ENCODE results near the gene MCM10.

DNA sequence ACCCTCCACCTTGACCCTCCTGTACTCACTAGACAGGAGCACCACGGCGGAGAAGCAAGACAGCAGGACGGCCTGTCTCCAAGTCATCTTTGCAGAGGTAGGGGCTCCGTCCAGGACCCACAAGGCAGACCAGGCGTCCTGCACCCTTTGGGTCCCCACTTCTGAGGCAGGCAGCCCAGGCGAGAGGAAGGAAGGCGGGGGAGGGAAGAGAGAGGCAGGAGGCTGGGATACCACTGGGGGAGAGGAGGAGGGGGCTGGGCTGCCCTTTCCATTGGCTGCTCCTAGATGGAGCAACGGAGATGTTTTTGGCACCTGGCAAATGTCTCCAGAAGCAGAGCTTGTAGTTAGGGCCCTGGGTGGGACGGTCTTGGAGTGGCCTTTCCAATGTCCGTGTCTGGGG is 72.8 kb downstream of the MCM10 start, which contains the start of gene UCMA:
- TF ChIP-seq POLR2A (IDR thresholded peaks at IDR 0.05; ENCODE audit: low read length) (no peak), GATA1 (IDR thresholded peaks at IDR 0.05; ENCODE audit: low read depth, low read length) (no peak)
